A673 (cell line): ENCODE results near the gene CPA1. TPM values are rescaled to one million over a fixed set of nuclear protein-coding genes. Genes with fewer than 3 reads are reported as not detected.

Source experiments
- BruUV-seq: library from RNA; stranded (reverse); fragments of 400-500 nt; replicated peaks from 2 replicates; lab custom pipeline; 2021; lab: Mats Ljungman, UMichigan
- CTCF ChIA-PET: fragments of 300-600 bp; sonication (Branson Sonifier 250); formaldehyde crosslinking; loops from one replicate; lab custom pipeline; 2022; ENCODE audit warnings: antibody characterized with exemption; lab: Charles Lee
- POLR2A ChIA-PET: fragments of 300-600 bp; sonication (Branson Sonifier 250); formaldehyde crosslinking; loops from one replicate; lab custom pipeline; 2022; ENCODE audit warnings: antibody characterized with exemption; ENCODE audit not compliant: low non-redundant PET; lab: Charles Lee
- DNase-seq: peaks from one replicate; pipeline ENCODE4 v3.0.0-alpha.2; 2015; ENCODE audit warnings: low spot score
- H3K27ac ChIP-seq: fragments of 200-600 bp; sonication (generic); 2 replicates; pipeline ENCODE4 v1.5.1; 2016; ENCODE audit warnings: mixed run types, low read depth, mild to moderate bottlenecking, mixed read lengths, antibody characterized with exemption, low read length; ENCODE audit not compliant: poor library complexity, severe bottlenecking
- H3K27me3 ChIP-seq: fragments of 200-600 bp; sonication (generic); replicated peaks from 2 replicates; pipeline ENCODE4 v1.6.1; 2017; ENCODE audit warnings: mixed run types, low read depth, mild to moderate bottlenecking, mixed read lengths, antibody characterized with exemption, low read length; ENCODE audit not compliant: insufficient read depth, poor library complexity
- H3K36me3 ChIP-seq: fragments of 200-600 bp; sonication (generic); 2 replicates; pipeline ENCODE4 v1.6.1; 2016; ENCODE audit warnings: mixed run types, mild to moderate bottlenecking, mixed read lengths, antibody characterized with exemption, low read length; ENCODE audit not compliant: insufficient read depth, poor library complexity, severe bottlenecking
- H3K4me1 ChIP-seq: fragments of 200-600 bp; sonication (generic); 2 replicates; pipeline ENCODE4 v1.6.1; 2017; ENCODE audit warnings: mixed run types, mild to moderate bottlenecking, mixed read lengths, antibody characterized with exemption, low read length; ENCODE audit not compliant: insufficient read depth, poor library complexity, severe bottlenecking
- H3K4me3 ChIP-seq: fragments of 200-600 bp; sonication (generic); 2 replicates; pipeline ENCODE4 v1.5.1; 2016; ENCODE audit warnings: low read depth, mixed run types, mild to moderate bottlenecking, mixed read lengths, low read length; ENCODE audit not compliant: poor library complexity, severe bottlenecking
- H3K9me3 ChIP-seq: fragments of 200-600 bp; sonication (generic); 2 replicates; pipeline ENCODE4 v1.6.1; 2016; ENCODE audit warnings: mixed run types, low read depth, mild to moderate bottlenecking, mixed read lengths, antibody characterized with exemption, low read length; ENCODE audit not compliant: poor library complexity, severe bottlenecking
- EZH2 ChIP-seq: fragments of 200-600 bp; sonication (generic); IDR thresholded peaks from 2 replicates; pipeline ENCODE4 v1.6.1; 2017; ENCODE audit warnings: borderline replicate concordance, low read depth, mild to moderate bottlenecking, mixed read lengths, antibody characterized with exemption, low read length; ENCODE audit not compliant: poor library complexity, severe bottlenecking
- intact Hi-C: fragments of 100-400 bp; cut with micrococcal nuclease; formaldehyde crosslinking; loops from one replicate; pipeline ENCODE4 v1.10.0; 2022; ENCODE audit not compliant: unreplicated experiment
- total RNA-seq: library from RNA; stranded (reverse); gene quantifications from 2 replicates; pipeline ENCODE4 v1.2.3, GENCODE V29; 2021
- TF ChIP-seq, protein P1 (sequence below): fragments of 300-800, 200-600 bp; sonication (generic); conservative IDR thresholded peaks from 2 replicates; pipeline ENCODE4 v1.5.1; 2017; ENCODE audit warnings: low read depth, mild to moderate bottlenecking, antibody characterized with exemption, low read length, moderate library complexity, mixed read lengths

CPA1 gene
- total RNA-seq, 1 experiment from 2014 or later, result not detected

DNA sequence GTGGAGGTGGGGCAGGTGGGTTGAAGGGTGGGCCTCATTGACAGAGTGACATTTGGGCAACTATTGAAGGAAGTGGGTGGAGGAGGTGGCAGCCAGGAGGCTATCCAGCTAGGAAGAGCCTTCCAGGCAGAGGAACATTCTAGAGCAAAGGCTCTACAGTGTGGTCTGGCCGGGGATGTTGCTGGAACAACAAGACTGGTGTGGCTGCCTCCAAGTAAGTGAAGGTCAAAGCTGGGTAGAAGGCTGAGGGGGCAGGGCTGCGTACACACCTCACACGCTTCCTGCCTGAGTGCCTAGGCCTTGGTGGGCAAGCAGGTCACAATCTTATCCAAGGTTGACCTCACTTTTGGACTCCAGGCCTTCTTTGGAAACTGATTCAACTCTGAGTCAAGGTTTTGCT lies 6.6 kb downstream of the CPA1 start:
- Histone ChIP-seq H3K4me1 (no peaks in the 10 kb centered on the region), H3K36me3 (no peaks in the 10 kb centered on the region), H3K9me3 (no peaks in the 10 kb centered on the region), H3K27ac (no peak overlapping the region), H3K27me3 (no peaks in the 10 kb centered on the region), H3K4me3 (no peak overlapping the region)
- ChIA-PET POLR2A (no interaction called here), CTCF (no interaction called here)
- DNase-seq, result no peak
- no peak for TF ChIP-seq EZH2
- TF ChIP-seq, protein P1, sequence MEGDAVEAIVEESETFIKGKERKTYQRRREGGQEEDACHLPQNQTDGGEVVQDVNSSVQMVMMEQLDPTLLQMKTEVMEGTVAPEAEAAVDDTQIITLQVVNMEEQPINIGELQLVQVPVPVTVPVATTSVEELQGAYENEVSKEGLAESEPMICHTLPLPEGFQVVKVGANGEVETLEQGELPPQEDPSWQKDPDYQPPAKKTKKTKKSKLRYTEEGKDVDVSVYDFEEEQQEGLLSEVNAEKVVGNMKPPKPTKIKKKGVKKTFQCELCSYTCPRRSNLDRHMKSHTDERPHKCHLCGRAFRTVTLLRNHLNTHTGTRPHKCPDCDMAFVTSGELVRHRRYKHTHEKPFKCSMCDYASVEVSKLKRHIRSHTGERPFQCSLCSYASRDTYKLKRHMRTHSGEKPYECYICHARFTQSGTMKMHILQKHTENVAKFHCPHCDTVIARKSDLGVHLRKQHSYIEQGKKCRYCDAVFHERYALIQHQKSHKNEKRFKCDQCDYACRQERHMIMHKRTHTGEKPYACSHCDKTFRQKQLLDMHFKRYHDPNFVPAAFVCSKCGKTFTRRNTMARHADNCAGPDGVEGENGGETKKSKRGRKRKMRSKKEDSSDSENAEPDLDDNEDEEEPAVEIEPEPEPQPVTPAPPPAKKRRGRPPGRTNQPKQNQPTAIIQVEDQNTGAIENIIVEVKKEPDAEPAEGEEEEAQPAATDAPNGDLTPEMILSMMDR, result no peak
- intact Hi-C loops, result no loop called here
- BruUV-seq, result no TSS peak

DNA sequence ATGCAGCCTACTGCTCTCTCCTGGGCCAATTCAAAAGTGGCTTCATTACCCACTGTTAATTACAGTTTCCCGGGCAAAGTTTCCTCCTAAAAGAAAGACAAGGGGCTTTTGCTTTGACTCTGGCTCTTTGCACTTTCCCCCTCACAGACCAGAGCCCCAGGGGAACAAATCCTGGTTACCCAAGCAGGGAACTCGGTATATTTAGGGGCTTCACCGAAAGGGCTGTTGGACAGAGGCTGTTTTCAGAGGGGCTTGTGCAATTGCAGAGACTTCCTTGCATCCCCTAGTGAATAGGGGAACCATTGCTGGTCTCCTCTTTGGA lies 7.0 kb downstream of the CPA1 start:
- no TSS peak for BruUV-seq
- no peak for TF ChIP-seq EZH2
- TF ChIP-seq, protein P1, result no peak
- ChIA-PET CTCF (no interaction called here), POLR2A (no interaction called here)
- intact Hi-C loops, result no loop called here
- Histone ChIP-seq H3K36me3 (no peaks in the 10 kb centered on the region), H3K4me3 (no peak overlapping the region), H3K27me3 (no peaks in the 10 kb centered on the region), H3K9me3 (no peaks in the 10 kb centered on the region), H3K4me1 (no peaks in the 10 kb centered on the region), H3K27ac (no peak overlapping the region)
- DNase-seq, result no peak

DNA sequence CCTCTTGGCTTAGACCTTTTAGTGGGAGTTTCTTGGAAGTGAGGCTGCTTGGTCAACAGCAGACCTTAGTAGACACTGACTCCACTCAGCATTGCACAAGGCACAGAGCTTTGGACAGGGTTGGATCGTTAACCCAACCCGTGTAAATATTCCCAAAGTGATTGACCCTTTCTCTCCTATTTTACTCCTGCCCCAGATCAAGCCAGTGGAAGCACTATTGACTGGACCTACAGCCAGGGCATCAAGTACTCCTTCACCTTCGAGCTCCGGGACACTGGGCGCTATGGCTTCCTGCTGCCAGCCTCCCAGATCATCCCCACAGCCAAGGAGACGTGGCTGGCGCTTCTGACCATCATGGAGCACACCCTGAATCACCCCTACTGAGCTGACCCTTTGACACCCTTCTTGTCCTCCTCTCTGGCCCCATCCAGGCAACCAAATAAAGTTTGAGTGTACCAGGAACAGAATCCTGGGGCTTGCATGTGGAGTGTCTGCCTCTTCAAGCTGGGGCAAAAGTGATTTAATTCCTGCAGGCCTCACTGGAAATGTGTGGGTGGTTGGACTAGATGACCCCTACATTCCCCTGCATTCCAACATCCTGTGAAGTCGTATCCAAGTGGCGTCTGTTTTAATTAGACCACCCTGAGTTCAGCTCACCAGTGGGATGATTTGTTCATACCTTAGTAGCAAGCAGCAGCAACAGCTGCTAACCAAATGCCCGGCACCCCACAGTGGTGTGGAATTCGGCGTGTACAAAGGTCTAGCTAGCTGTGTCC lies 7.5 kb downstream of the CPA1 start:
- TF ChIP-seq, protein P1, result no peak
- no peak for TF ChIP-seq EZH2
- POLR2A ChIA-PET, result no interaction called here
- no TSS peak for BruUV-seq
- Histone ChIP-seq H3K27ac (no peak overlapping the region), H3K4me1 (peaks cover 3% of the 10 kb centered on the region), H3K36me3 (no peaks in the 10 kb centered on the region), H3K4me3 (no peak overlapping the region), H3K27me3 (no peaks in the 10 kb centered on the region), H3K9me3 (no peaks in the 10 kb centered on the region)
- CTCF ChIA-PET, result no interaction called here
- intact Hi-C loops, result no loop called here
- DNase-seq, result no peak
